HG03139 (cell line): ENCODE data around the gene CACNA1C.
"Not testable (repeated sequence)": the region's sequence is repeated elsewhere in the genome, so short reads cannot be mapped to it uniquely, and the experiment has no call there.

Experiments
- ATAC-seq: cut with Tn5 transposase; IDR thresholded peaks from one replicate; pipeline ENCODE4 v1.9.1; 2021; ENCODE audit not compliant: unreplicated experiment

Gene CACNA1C

GRCh38 chr12:2110127-2110526 is 57.3 kb downstream of the CACNA1C start:
- ATAC-seq = no peak

- no peak for ATAC-seq
These were observed 58.2 kb downstream of the CACNA1C start for GRCh38 chr12:2110849-2111566.

DNA sequence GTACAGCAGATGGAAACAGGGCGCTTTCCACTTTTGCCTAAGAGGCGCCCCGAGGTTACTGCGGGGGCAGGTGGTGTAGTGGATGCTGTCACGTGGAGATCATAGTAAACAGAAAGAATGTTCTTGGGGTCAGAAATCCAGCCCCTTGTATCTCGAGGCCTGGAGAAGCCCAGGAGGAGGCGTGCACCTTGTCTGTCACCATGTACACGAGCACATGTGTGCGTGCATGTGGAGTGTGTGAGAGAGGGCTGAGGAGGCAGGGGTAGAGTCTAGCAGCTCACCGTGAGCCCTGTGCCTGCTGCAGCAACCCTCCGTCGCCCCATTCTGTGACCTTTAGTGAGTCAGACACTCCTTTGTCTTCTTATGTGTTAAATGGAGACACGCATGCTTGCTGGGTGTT is 59.0 kb downstream of the CACNA1C start:
- ATAC-seq = no peak

DNA sequence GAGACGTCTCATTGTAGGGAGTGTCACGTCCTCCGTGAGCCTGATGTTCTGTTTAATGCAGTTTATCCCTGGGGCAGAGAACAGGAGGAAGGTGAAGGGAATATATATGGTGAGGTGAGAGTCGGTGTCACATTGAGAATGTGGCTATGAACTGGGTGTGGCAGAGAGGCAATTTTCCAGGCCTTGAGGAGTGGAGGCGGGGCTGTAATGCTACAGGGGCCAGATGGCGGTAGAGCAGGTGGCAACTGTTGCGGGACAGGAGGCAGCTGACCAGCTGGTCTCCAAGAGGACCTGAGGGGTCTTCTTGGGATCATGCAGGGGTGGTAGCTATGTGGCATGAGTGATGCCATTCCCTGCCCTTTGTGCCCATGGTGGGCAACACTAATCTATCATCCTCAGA is 59.6 kb downstream of the CACNA1C start:
- no peak for ATAC-seq

DNA sequence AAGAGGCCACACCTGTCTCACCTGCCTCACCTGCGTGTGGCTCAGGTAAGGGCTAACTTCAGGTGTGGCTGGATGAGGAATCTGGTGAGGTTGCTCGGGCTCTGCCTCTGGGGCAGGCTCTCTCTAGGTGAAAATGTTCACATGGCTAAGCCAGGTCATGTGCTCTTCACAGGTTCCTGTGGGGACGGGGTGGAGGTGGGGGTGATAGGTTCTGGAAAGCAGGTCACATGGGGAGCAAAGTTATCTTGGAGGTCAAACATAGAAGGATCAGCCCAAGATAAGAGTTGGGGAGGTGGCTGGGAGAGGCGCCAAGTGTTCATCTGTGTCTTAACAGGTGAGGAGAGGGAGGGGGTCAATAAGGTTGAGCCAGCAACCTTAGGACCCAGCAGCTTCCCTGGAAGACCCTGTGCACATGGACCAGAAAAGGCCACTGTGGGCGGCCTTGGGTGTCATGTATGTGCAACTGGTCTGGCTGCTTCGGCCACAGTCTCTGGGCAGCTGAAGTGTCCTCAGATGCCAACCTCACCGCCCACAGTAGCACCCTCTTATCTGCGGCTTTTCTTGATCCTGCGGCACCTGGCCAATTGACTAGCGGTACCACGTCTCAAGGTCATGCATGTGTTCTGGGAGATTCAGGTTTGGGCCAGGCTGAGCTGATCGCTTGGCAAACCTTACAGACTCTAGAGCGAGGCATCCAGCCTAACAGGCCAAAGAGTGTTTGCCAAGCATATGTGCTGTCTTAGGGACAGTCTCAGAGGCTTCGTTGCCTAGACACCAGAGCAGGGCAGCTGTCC is 60.5 kb downstream of the CACNA1C start:
- no peak for ATAC-seq

DNA sequence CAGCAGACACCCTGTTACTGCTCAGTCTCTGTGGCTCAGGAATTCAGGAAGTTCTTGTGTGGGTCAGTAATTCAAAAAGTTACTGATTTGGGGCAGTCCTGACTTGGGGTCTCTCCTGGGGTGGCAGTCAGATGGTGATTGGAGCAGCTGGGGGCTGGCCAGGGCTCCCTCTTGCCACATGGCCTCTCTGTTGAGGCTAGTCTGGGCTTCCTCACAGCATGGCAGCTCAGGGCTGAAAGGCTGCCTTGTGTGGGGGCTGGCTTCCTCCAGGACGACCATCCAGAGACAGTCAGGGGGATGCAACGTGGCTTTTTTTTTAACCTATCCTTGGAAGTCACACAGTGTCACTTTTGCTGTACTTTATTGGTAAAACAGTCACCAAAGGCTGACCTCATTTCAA is 61.3 kb downstream of the CACNA1C start:
- no peak for ATAC-seq

DNA sequence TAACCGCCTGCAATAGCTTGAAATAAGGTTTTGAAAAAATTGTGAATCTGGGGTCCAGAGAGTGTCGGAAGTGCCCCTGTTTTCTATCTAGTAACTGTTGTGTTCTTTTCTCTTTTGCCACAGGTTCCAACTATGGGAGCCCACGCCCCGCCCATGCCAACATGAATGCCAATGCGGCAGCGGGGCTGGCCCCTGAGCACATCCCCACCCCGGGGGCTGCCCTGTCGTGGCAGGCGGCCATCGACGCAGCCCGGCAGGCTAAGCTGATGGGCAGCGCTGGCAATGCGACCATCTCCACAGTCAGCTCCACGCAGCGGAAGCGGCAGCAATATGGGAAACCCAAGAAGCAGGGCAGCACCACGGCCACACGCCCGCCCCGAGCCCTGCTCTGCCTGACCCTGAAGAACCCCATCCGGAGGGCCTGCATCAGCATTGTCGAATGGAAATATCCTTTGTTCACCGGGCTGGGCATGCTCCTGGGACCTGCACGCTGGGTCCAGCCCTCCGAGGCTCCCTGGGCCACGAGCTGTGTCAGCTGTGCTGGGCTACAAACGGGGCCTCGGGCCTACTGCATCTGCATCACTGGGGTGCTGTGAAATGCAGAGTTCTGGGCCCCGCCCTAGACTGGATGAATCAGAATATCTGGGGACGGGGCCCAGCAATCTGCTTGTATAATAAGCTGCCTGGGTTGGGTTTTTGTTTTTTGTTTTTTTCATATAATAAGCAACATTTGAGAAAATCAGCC is 62.5 kb downstream of the CACNA1C start:
- no peak for ATAC-seq

GRCh38 chr12:2117541-2117940 is 64.8 kb downstream of the CACNA1C start:
- ATAC-seq = no peak

- ATAC-seq = no peak
These were observed 65.3 kb downstream of the CACNA1C start for GRCh38 chr12:2118061-2118460.

DNA sequence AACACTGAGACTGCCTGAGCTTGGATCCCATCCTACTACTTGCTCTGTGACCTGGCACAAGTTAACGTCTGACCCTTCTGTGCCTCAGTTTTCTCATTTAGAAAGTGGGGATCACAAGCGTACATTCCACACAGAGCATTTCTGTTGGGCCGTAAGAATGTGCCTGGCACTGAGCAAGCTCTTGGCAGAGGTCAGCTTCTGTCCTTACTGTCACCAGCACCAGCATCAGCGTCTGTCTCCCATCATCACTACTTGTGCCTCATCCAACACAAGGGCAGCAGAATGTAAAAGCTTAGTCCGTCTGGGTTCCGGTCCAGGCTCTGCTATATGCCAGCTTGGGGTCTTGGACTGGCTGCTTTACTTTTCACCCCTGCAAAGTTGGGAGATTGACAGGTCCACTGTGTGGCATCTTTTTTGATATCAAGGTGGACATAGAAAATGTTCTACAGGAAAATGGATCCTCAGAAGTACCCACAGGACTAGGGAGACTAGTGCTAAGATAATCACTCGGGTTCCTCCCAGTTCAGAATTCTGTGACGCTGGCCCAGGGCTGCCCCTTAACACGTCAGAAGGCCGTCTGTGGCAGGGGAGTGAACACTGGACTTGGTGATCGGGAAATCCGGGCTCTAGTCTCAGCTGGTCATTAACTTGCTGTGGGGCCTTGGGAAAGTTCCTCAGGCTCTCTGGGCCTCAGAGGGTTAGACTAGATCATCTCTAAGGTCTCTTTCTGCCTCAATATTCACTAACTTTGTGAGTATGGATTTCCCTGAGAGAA is 65.9 kb downstream of the CACNA1C start:
- no peak for ATAC-seq

GRCh38 chr12:2119266-2119665 is 66.5 kb downstream of the CACNA1C start:
- ATAC-seq = no peak

DNA sequence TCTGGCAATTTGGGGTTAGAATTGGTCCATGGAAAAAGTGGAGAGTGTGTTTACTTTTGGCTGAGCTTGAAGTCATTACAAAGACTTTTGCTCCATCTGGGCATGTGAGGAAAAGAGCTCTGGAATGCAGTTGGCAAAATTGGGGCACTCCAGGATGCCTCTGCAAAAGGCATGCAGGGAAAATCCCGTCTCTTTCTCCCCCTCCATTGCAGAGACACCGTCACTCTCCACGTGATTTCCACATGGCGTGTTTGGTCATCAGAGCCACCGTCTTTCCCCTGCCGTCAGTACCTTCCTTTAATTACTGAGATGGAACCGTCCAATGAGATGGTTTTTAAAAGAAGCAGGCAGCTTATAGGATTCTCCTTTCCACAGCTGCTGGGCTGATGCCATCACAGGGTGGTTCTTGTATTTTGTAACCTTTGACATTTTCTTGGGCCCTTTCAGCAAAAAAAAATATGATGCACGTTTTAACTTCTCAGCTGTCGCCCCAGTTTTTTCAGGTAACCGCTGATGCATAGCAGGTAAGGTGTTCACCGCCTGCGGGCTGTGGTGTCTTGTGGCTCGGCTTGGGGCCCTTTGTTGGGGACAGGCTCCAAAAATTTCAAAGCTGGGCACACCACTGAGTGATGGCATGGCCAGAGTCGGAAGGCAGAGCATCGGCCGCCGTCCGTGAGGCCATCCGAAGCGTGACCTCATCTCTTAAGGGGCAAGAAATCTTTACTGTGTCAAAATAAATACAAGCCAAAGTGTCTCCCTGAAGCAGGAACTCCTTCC is 68.4 kb downstream of the CACNA1C start:
- ATAC-seq = no peak

DNA sequence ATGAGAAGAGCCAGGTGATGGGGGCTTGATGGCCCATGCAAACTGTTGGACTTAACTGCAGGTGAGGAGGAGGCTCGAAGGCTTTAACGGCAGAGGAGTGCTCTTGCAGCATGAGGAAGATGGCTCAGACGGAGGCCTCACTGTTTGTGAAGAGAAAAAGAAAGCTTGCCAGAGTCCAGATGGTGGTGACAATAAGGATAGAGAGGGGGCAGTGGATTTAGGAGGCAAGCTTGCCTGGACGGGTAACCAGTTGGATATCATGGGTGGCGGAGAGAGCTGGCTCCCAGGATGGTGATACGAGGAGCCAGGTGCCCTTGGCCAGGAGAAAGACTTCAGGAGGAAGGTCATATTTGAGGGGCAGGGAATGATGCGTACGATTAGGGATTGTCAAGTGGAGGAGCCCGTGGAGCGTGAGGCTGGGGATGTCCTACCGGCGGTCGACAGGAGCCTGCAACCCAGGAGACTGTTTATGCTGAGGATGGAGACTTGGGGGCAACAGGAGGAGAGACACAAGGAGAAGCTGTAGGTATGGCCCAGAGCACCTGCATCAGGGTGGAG is 71.8 kb downstream of the CACNA1C start:
- no peak for ATAC-seq

GRCh38 chr12:2125651-2126522 is 73.1 kb downstream of the CACNA1C start:
- no peak for ATAC-seq

GRCh38 chr12:2126676-2127406 is 74.1 kb downstream of the CACNA1C start:
- ATAC-seq = no peak

- ATAC-seq = no peak
These were observed 76.3 kb downstream of the CACNA1C start for GRCh38 chr12:2129076-2129475.

GRCh38 chr12:2135661-2136418 is 83.1 kb downstream of the CACNA1C start:
- not testable (repeated sequence) for ATAC-seq

DNA sequence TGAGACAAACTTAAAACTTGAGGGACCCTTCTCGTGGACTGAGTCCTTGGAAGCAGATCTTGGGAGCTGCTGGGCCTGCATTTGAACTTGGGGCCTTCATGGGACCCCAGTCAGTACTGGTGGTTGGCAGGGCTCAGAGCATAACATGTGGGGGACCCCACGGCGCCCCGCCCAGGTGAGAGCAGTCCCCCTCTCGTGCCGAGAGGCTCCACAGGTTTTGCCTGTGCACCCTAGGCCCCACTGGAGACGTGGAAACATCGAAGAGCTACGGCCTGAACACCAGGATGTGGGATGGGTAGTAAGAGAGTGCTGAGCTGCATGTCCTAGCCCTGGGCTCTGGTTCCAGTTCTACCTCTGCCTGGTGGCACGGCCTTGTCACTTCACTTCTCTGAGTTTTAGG is 84.1 kb downstream of the CACNA1C start:
- ATAC-seq = no peak
